HG03097 (cell line): ENCODE results near the gene TRIM50.
"Not testable (repeated sequence)": the region's sequence is repeated elsewhere in the genome, so short reads cannot be mapped to it uniquely, and the experiment has no call there.

Source experiments
- ATAC-seq: cut with Tn5 transposase; IDR thresholded peaks from one replicate; pipeline ENCODE4 v1.9.1; 2021; ENCODE audit not compliant: unreplicated experiment, low FRiP score

Gene TRIM50

GRCh38 chr7:73327922-73328321 lies at the start of gene TRIM50, which contains the start of gene FKBP6:
TSS of gene TRIM50 (minus strand) at chr7:73328082. CDS start at chr7:73324787, 3,295 bp downstream.
TSS of gene FKBP6 (plus strand) at chr7:73328161. CDS start at chr7:73328429, 268 bp downstream.
- not testable (repeated sequence) for ATAC-seq

- ATAC-seq = no peak
Measured at GRCh38 chr7:73376671-73377412, 49.0 kb upstream of the TRIM50 start.

- ATAC-seq = not testable (repeated sequence)
Measured at GRCh38 chr7:73376262-73376661, 48.4 kb upstream of the TRIM50 start.

- ATAC-seq = no peak
Measured at GRCh38 chr7:73373741-73374140, 45.9 kb upstream of the TRIM50 start.

- no peak for ATAC-seq
Measured at GRCh38 chr7:73369622-73370021, 41.7 kb upstream of the TRIM50 start.

- ATAC-seq = no peak
Measured at GRCh38 chr7:73369009-73369408, 41.1 kb upstream of the TRIM50 start.

GRCh38 chr7:73366990-73367389 lies 39.1 kb upstream of the TRIM50 start:
- ATAC-seq = no peak

- ATAC-seq = no peak
Measured at GRCh38 chr7:73366127-73366526, 38.2 kb upstream of the TRIM50 start.

GRCh38 chr7:73364006-73364728 lies 36.3 kb upstream of the TRIM50 start:
- ATAC-seq = no peak

- no peak for ATAC-seq
Measured at GRCh38 chr7:73363225-73364005, 35.5 kb upstream of the TRIM50 start.

- not testable (repeated sequence) for ATAC-seq
Measured at GRCh38 chr7:73360590-73360989, 32.7 kb upstream of the TRIM50 start.

- ATAC-seq = no peak
Measured at GRCh38 chr7:73359746-73360375, 32.0 kb upstream of the TRIM50 start.

GRCh38 chr7:73359306-73359705 lies 31.4 kb upstream of the TRIM50 start:
- ATAC-seq = no peak

GRCh38 chr7:73358590-73359275 lies 30.9 kb upstream of the TRIM50 start:
- ATAC-seq = no peak

GRCh38 chr7:73356159-73356558 lies 28.3 kb upstream of the TRIM50 start:
- no peak for ATAC-seq

- ATAC-seq = no peak
Measured at GRCh38 chr7:73354821-73355220, 26.9 kb upstream of the TRIM50 start.

GRCh38 chr7:73354196-73354595 lies 26.3 kb upstream of the TRIM50 start:
- no peak for ATAC-seq

GRCh38 chr7:73353243-73353642 lies 25.4 kb upstream of the TRIM50 start:
- ATAC-seq = no peak

- ATAC-seq = no peak
Measured at GRCh38 chr7:73352784-73353183, 24.9 kb upstream of the TRIM50 start.
